ENCODE measurements around the gene KCNJ1. TPM values are rescaled to one million over a fixed set of nuclear protein-coding genes. Genes with fewer than 3 reads are reported as not detected.

Gene KCNJ1
- total and polyA plus RNA-seq, 8 donors = 0.09 to 0.83 (median 0.38) TPM; not detected in 2

DNA sequence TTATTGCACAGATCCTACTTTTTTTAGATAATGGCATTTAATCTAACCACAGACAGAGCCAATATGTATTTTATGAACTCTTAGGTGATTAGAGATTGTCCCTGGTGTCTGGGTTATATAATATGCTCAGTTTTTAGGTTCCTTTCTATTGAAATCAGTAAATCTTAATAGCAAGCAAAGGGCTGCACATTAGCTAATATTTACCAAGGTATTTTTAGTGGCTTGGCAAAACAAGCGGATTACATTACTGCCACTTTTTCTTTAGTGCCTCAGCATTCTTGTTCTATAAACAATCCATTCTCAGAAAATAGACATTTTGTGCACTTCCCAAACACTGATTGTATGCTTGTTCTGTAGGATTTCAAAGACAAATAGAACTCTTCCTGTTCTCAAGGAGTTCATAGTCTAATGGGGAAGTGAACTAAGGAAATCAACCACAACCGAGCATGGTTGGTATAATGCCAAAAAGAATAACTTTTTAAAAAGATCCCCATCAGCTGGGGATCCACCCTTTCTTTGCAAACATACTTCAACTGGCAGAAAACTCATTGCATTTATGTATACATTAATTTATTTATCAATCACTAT lies 23.8 kb downstream of the KCNJ1 start:
- no peak overlapping the region for H3K4me3 ChIP-seq
- no peak for TF ChIP-seq CTCF (IDR thresholded peaks at IDR 0.05)
- ATAC-seq (no peak), DNase-seq (no peak)
- H3K36me3 ChIP-seq = no peaks in the 10 kb centered on the region
- H3K9me3 ChIP-seq = no peaks in the 10 kb centered on the region
- intact Hi-C loops (cut with DNase I) = no loop called here
- H3K27me3 ChIP-seq = no peaks in the 10 kb centered on the region
- H3K27ac ChIP-seq = no peak overlapping the region
- H3K4me1 ChIP-seq = peaks cover 0 to 5% of the 10 kb centered on the region in 2 donors

GRCh38 chr11:128841461-128842072 lies 25.5 kb downstream of the KCNJ1 start:
- no peak for ATAC-seq
- H3K4me1 ChIP-seq = peaks cover 0 to 20% of the 10 kb centered on the region in 2 donors
- DNase-seq = no peak

GRCh38 chr11:128840783-128841182 lies 26.3 kb downstream of the KCNJ1 start:
- no peak for ATAC-seq
- intact Hi-C loops (cut with DNase I) = no loop called here
- no peaks in the 10 kb centered on the region for H3K36me3 ChIP-seq

More at GRCh38 chr11:128841461-128842072, 25.5 kb downstream of the KCNJ1 start:
- Histone ChIP-seq H3K27ac (no peak overlapping the region), H3K27me3 (no peaks in the 10 kb centered on the region), H3K36me3 (no peaks in the 10 kb centered on the region), H3K9me3 (no peaks in the 10 kb centered on the region), H3K4me3 (no peak overlapping the region)
- intact Hi-C loops (cut with DNase I) = no loop called here
- no peak for TF ChIP-seq CTCF (IDR thresholded peaks at IDR 0.05)

DNA sequence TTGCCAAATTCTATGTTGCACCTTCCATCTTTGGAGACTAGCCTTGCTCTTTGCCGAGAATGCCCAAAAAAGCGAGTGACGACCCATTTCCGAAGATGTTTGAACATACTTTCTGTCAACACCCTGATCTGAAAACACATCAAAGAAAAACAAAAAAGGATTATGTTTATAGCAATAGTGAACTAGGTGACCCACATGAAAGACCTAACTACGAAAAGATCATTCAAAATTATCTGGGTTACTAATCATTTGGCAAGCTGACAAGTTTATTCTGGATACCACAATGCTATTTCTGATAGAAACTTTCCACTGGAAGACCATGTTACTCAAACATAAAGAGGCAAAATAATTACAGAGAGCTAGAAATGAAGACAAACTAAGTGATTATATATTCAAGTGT lies 27.0 kb downstream of the KCNJ1 start:
- TF ChIP-seq CTCF (IDR thresholded peaks at IDR 0.05) = no peak
- intact Hi-C loops (cut with DNase I) = no loop called here
- ATAC-seq = no peak

More at GRCh38 chr11:128840783-128841182, 26.3 kb downstream of the KCNJ1 start:
- H3K27me3 ChIP-seq = no peaks in the 10 kb centered on the region
- TF ChIP-seq CTCF (IDR thresholded peaks at IDR 0.05) = no peak
- H3K4me1 ChIP-seq = peaks cover 0 to 26% of the 10 kb centered on the region in 2 donors
- no peak overlapping the region for H3K4me3 ChIP-seq
- H3K27ac ChIP-seq = no peak overlapping the region
- H3K9me3 ChIP-seq = no peaks in the 10 kb centered on the region
- DNase-seq = no peak

GRCh38 chr11:128839081-128839480 lies 28.0 kb downstream of the KCNJ1 start:
- Histone ChIP-seq H3K4me1 (peaks cover 0 to 32% of the 10 kb centered on the region in 2 donors), H3K9me3 (no peaks in the 10 kb centered on the region), H3K4me3 (no peak overlapping the region), H3K27ac (no peak overlapping the region), H3K27me3 (no peaks in the 10 kb centered on the region), H3K36me3 (no peaks in the 10 kb centered on the region)
- DNase-seq (no peak), ATAC-seq (no peak)
- intact Hi-C loops (cut with DNase I) = no loop called here
- no peak for TF ChIP-seq CTCF (IDR thresholded peaks at IDR 0.05)

More for the DNA sequence above, 27.0 kb downstream of the KCNJ1 start:
- no peaks in the 10 kb centered on the region for H3K36me3 ChIP-seq
- no peak for DNase-seq
- no peak overlapping the region for H3K4me3 ChIP-seq
- H3K27me3 ChIP-seq = no peaks in the 10 kb centered on the region
- H3K27ac ChIP-seq = no peak overlapping the region
- peaks cover 0 to 31% of the 10 kb centered on the region in 2 donors for H3K4me1 ChIP-seq
- no peaks in the 10 kb centered on the region for H3K9me3 ChIP-seq

Data from left lung (tissue), 10 donors.